ENCODE results near the gene JAZF1.

The JAZF1 gene

GRCh38 chr7:28075674-28076358, 104.8 kb downstream of the JAZF1 start:
- no peak for DNase-seq (ENCODE audit: low spot score)

- DNase-seq (ENCODE audit: low spot score), result no peak
Measured at GRCh38 chr7:28072876-28073514, 107.6 kb downstream of the JAZF1 start.

GRCh38 chr7:28071570-28071969, 109.0 kb downstream of the JAZF1 start:
- no peak for DNase-seq (ENCODE audit: low spot score)

GRCh38 chr7:28070297-28071055, 110.1 kb downstream of the JAZF1 start:
- no peak for DNase-seq (ENCODE audit: low spot score)

GRCh38 chr7:28069807-28070206, 110.8 kb downstream of the JAZF1 start:
- no peak for DNase-seq (ENCODE audit: low spot score)

- no peak for DNase-seq (ENCODE audit: low spot score)
Measured at GRCh38 chr7:28069388-28069787, 111.2 kb downstream of the JAZF1 start.

- no peak for DNase-seq (ENCODE audit: low spot score)
Measured at GRCh38 chr7:28068811-28069216, 111.8 kb downstream of the JAZF1 start.

GRCh38 chr7:28067171-28067570, 113.4 kb downstream of the JAZF1 start:
- no peak for DNase-seq (ENCODE audit: low spot score)

- no peak for DNase-seq (ENCODE audit: low spot score)
Measured at GRCh38 chr7:28065721-28066285, 114.8 kb downstream of the JAZF1 start.

GRCh38 chr7:28065308-28065707, 115.3 kb downstream of the JAZF1 start:
- no peak for DNase-seq (ENCODE audit: low spot score)

- DNase-seq (ENCODE audit: low spot score), result no peak
Measured at GRCh38 chr7:28064437-28064836, 116.2 kb downstream of the JAZF1 start.

GRCh38 chr7:28062197-28062991, 118.2 kb downstream of the JAZF1 start:
- peak; percentile 59 for DNase-seq (ENCODE audit: low spot score)

- DNase-seq (ENCODE audit: low spot score), result no peak
Measured at GRCh38 chr7:28061824-28062196, 118.8 kb downstream of the JAZF1 start.

- no peak for DNase-seq (ENCODE audit: low spot score)
Measured at GRCh38 chr7:28060371-28060950, 120.1 kb downstream of the JAZF1 start.

GRCh38 chr7:28055161-28055544, 125.4 kb downstream of the JAZF1 start:
- DNase-seq (ENCODE audit: low spot score), result no peak

GRCh38 chr7:28054531-28055160, 125.9 kb downstream of the JAZF1 start:
- no peak for DNase-seq (ENCODE audit: low spot score)

- DNase-seq (ENCODE audit: low spot score), result no peak
Measured at GRCh38 chr7:28052933-28053332, 127.7 kb downstream of the JAZF1 start.

- no peak for DNase-seq (ENCODE audit: low spot score)
Measured at GRCh38 chr7:28048694-28049093, 131.9 kb downstream of the JAZF1 start.

GRCh38 chr7:28046035-28046434, 134.6 kb downstream of the JAZF1 start:
- no peak for DNase-seq (ENCODE audit: low spot score)

- no peak for DNase-seq (ENCODE audit: low spot score)
Measured at GRCh38 chr7:28045592-28045991, 135.0 kb downstream of the JAZF1 start.

- no peak for DNase-seq (ENCODE audit: low spot score)
Measured at GRCh38 chr7:28044825-28045224, 135.8 kb downstream of the JAZF1 start.
